ENCODE data around the gene EPGN. TPM values are rescaled to one million over a fixed set of nuclear protein-coding genes. Genes with fewer than 3 reads are reported as not detected.

EPGN gene
- total RNA-seq, 1 donor from 2014 or later = 1.9 TPM

GRCh38 chr4:74353858-74354257 lies 45.6 kb downstream of the EPGN start:
- no peak for TF ChIP-seq CTCF (conservative IDR thresholded peaks at IDR 0.05; ENCODE audit: low read depth, low read length)
- no peak overlapping the region for H3K4me3 ChIP-seq (ENCODE audit: low read depth, low read length)
- no peak for DNase-seq (ENCODE audit: low read depth)

GRCh38 chr4:74357965-74358364 lies 49.7 kb downstream of the EPGN start:
- DNase-seq (ENCODE audit: low read depth) = no peak
- no peak overlapping the region for H3K4me3 ChIP-seq (ENCODE audit: low read depth, low read length)
- no peak for TF ChIP-seq CTCF (conservative IDR thresholded peaks at IDR 0.05; ENCODE audit: low read depth, low read length)

- H3K4me3 ChIP-seq (ENCODE audit: low read depth, low read length) = no peak overlapping the region
- TF ChIP-seq CTCF (conservative IDR thresholded peaks at IDR 0.05; ENCODE audit: low read depth, low read length) = no peak
- DNase-seq (ENCODE audit: low read depth) = no peak
These were observed 53.4 kb downstream of the EPGN start for GRCh38 chr4:74361671-74362070.

- DNase-seq (ENCODE audit: low read depth) = no peak
These were observed 54.1 kb downstream of the EPGN start for GRCh38 chr4:74362347-74362746.

GRCh38 chr4:74364256-74364651 lies 56.0 kb downstream of the EPGN start:
- peak overlapping the region; percentile 69 for H3K4me3 ChIP-seq (ENCODE audit: low read depth, low read length)
- TF ChIP-seq CTCF (conservative IDR thresholded peaks at IDR 0.05; ENCODE audit: low read depth, low read length) = no peak
- DNase-seq (ENCODE audit: low read depth) = no peak

More at GRCh38 chr4:74362347-74362746, 54.1 kb downstream of the EPGN start:
- TF ChIP-seq CTCF (conservative IDR thresholded peaks at IDR 0.05; ENCODE audit: low read depth, low read length) = no peak
- H3K4me3 ChIP-seq (ENCODE audit: low read depth, low read length) = no peak overlapping the region

GRCh38 chr4:74364652-74365491 lies 56.6 kb downstream of the EPGN start, which contains the start of gene EREG:
EREG (plus strand) TSS chr4:74365145; CDS start chr4:74365309, 164 bp downstream.
- DNase-seq (ENCODE audit: low read depth) = no peak
- peak within 1 kb of the TSS; percentile 69 for H3K4me3 ChIP-seq (ENCODE audit: low read depth, low read length)
- TF ChIP-seq CTCF (conservative IDR thresholded peaks at IDR 0.05; ENCODE audit: low read depth, low read length) = no peak

- TF ChIP-seq CTCF (conservative IDR thresholded peaks at IDR 0.05; ENCODE audit: low read depth, low read length) = no peak
- H3K4me3 ChIP-seq (ENCODE audit: low read depth, low read length) = peak overlapping the region; percentile 69
- DNase-seq (ENCODE audit: low read depth) = no peak
These were observed 57.5 kb downstream of the EPGN start for GRCh38 chr4:74365761-74366160.

All from epithelial cell of proximal tubule (primary cell).